ENCODE data around the gene HIBCH. TPM values are rescaled to one million over a fixed set of nuclear protein-coding genes. Genes with fewer than 3 reads are reported as not detected.

HIBCH gene
- total and polyA plus RNA-seq, 2 donors from 2014 or later: 35.7 to 115 TPM

DNA sequence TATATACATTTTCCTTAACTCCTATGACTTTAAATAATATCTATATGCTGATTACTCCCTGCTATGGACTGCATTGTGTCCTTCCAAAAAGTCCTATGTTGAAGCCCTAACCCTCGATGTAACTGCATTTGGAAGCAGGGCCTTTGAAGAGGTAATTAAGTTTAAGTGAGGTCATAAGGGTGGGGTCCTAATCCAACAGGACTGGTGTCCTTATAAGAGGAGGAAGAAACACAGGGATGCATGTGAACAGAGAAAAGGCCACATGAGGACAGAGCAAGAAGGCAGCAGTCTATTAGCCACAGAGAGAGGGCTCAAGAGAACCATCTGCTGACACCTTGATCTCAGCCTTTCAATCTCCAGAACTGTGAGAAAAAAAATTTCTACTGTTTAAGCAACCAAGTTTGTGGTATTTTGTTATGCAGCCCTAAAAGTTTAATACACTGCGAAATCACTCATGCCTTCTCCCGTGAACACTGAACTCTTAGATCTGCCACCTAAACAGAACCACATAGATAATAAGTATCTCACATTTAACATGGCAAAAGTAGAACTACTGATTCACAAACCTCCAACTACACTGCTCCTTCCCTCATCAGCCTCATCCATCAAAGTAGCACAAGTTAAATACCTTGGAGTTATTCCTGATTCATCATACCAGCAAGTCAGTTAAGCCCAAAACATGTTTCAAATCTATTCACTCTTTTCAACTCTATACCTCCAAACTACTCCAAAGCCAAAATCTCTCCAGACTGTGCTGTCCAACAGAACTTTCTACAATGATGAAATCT, 65.4 kb downstream of the HIBCH start:
- Histone ChIP-seq H3K4me3 (ENCODE audit: low read length in 3 of 3) (no peak overlapping the region), H3K27me3 (ENCODE audit: control insufficient read depth, insufficient read depth, low read length) (no peaks in the 10 kb centered on the region), H3K27ac (ENCODE audit: low read depth in 2 of 2, low read length in 2 of 2) (no peak overlapping the region), H3K9ac (ENCODE audit: low read length in 3 of 3) (no peak overlapping the region), H3K36me3 (ENCODE audit: control insufficient read depth in 2 of 3, insufficient read depth in 3 of 3, low read length in 3 of 3) (peaks cover 2 to 40% (median 7%) of the 10 kb centered on the region in 3 donors), H3K9me3 (ENCODE audit: control insufficient read depth in 2 of 3, insufficient read depth in 1 of 3, low read length in 3 of 3) (no peaks in the 10 kb centered on the region), H3K4me1 (ENCODE audit: control insufficient read depth in 2 of 3, insufficient read depth in 2 of 3, low read depth in 1 of 3, low read length in 3 of 3) (no peaks in the 10 kb centered on the region)
- TF ChIP-seq, protein P1, sequence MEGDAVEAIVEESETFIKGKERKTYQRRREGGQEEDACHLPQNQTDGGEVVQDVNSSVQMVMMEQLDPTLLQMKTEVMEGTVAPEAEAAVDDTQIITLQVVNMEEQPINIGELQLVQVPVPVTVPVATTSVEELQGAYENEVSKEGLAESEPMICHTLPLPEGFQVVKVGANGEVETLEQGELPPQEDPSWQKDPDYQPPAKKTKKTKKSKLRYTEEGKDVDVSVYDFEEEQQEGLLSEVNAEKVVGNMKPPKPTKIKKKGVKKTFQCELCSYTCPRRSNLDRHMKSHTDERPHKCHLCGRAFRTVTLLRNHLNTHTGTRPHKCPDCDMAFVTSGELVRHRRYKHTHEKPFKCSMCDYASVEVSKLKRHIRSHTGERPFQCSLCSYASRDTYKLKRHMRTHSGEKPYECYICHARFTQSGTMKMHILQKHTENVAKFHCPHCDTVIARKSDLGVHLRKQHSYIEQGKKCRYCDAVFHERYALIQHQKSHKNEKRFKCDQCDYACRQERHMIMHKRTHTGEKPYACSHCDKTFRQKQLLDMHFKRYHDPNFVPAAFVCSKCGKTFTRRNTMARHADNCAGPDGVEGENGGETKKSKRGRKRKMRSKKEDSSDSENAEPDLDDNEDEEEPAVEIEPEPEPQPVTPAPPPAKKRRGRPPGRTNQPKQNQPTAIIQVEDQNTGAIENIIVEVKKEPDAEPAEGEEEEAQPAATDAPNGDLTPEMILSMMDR (IDR thresholded peaks at IDR 0.05; ENCODE audit: borderline replicate concordance, extremely low read depth, insufficient read depth): no peak
- intact Hi-C loops (cut with DNase I): no loop called here
- DNase-seq: no peak
- no peak for FAIRE-seq

DNA sequence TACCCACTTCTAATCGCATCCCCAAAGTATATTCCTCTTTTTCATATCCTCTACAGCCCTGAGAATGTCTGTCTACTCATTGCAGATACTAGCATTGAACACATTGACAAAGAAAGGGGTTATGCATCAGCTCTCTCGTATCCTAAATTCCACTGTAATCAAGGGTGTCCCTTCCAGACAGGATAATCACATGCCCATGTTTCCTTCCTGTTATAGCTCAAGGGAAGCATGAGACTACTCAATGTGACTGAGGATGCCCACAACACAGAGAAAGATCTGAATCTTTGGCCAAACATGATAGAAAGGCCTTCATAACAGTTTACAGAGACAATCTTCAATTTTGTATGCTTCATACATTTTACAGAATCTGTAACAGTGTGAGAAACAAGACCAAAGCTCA, 69.2 kb downstream of the HIBCH start:
- no peak for FAIRE-seq
- intact Hi-C loops (cut with DNase I): no loop called here

DNA sequence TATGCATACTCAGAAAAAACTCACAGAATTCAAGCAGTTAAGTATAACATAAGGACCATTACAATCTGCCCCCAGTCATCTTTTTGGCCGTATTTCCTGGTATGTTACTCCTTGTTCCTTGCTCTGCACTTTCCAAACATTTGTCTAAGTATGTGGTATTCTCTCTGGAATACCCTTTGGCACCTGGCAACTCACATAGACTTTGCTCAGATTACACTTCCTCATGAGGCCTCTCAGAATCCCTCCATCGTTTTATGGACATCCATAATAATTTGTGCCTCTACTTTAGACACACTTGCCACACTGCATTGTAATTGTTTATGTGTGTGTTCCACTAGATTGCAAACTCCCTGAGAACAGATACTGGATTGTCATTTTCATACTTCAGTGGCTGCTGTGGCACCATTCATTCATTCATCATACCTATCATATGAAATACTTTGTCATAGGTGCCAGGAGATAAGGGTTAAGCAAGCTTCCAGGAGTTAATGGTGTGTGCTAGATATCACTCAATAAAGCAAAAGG, 84.0 kb downstream of the HIBCH start:
- FAIRE-seq: no peak
- Histone ChIP-seq H3K9ac (ENCODE audit: low read length in 3 of 3) (no peak overlapping the region), H3K27ac (ENCODE audit: low read depth in 2 of 2, low read length in 2 of 2) (no peak overlapping the region), H3K27me3 (ENCODE audit: control insufficient read depth, insufficient read depth, low read length) (no peaks in the 10 kb centered on the region), H3K4me1 (ENCODE audit: control insufficient read depth in 2 of 3, insufficient read depth in 2 of 3, low read depth in 1 of 3, low read length in 3 of 3) (no peaks in the 10 kb centered on the region), H3K9me3 (ENCODE audit: control insufficient read depth in 2 of 3, insufficient read depth in 1 of 3, low read length in 3 of 3) (no peaks in the 10 kb centered on the region), H3K36me3 (ENCODE audit: control insufficient read depth in 2 of 3, insufficient read depth in 3 of 3, low read length in 3 of 3) (no peaks in the 10 kb centered on the region), H3K4me3 (ENCODE audit: low read length in 3 of 3) (no peak overlapping the region)
- TF ChIP-seq, protein P1 (IDR thresholded peaks at IDR 0.05; ENCODE audit: borderline replicate concordance, extremely low read depth, insufficient read depth): no peak
- intact Hi-C loops (cut with DNase I): no loop called here
- no peak for DNase-seq

More for the DNA sequence above, 69.2 kb downstream of the HIBCH start:
- H3K27ac ChIP-seq (ENCODE audit: low read depth in 2 of 2, low read length in 2 of 2): no peak overlapping the region
- DNase-seq: no peak
- TF ChIP-seq, protein P1 (IDR thresholded peaks at IDR 0.05; ENCODE audit: borderline replicate concordance, extremely low read depth, insufficient read depth): no peak
- no peaks in the 10 kb centered on the region for H3K9me3 ChIP-seq (ENCODE audit: control insufficient read depth in 2 of 3, insufficient read depth in 1 of 3, low read length in 3 of 3)
- H3K27me3 ChIP-seq (ENCODE audit: control insufficient read depth, insufficient read depth, low read length): no peaks in the 10 kb centered on the region
- H3K36me3 ChIP-seq (ENCODE audit: control insufficient read depth in 2 of 3, insufficient read depth in 3 of 3, low read length in 3 of 3): peaks cover 2 to 24% (median 12%) of the 10 kb centered on the region in 3 donors
- H3K4me3 ChIP-seq (ENCODE audit: low read length in 3 of 3): no peak overlapping the region
- no peaks in the 10 kb centered on the region for H3K4me1 ChIP-seq (ENCODE audit: control insufficient read depth in 2 of 3, insufficient read depth in 2 of 3, low read depth in 1 of 3, low read length in 3 of 3)
- no peak overlapping the region for H3K9ac ChIP-seq (ENCODE audit: low read length in 3 of 3)

Measured in kidney (tissue), 14 donors.